Body of pancreas (tissue), 4 donors: ENCODE measurements around the gene TAF11L13. TPM values are rescaled to one million over a fixed set of nuclear protein-coding genes. Genes with fewer than 3 reads are reported as not detected.
"Not testable (repeated sequence)": the region's sequence is repeated elsewhere in the genome, so short reads cannot be mapped to it uniquely, and the experiment has no call there.

ENCODE experiments used
- ATAC-seq: fragments of 150-250 bp; one replicate; pipeline ENCODE4 v1.9.1; 2016
- DNase-seq, 4 donors: peaks; one replicate each; pipeline ENCODE4 v3.0.0-alpha.2; 2019
- H3K27ac ChIP-seq, 4 donors: fragments of 200-600 bp; sonication (generic); 1 replicate in 3 of 4; 2 replicates in 1 of 4; pipeline versions ENCODE4 v1.5.1 to v1.6.1; 2016 to 2019; ENCODE audit warnings: mild to moderate bottlenecking in 1 of 4, mixed read lengths in 1 of 4, moderate library complexity in 1 of 4
- H3K27me3 ChIP-seq, 2 donors: fragments of 200-600 bp; sonication (generic); one replicate each; pipeline ENCODE4 v1.6.0; 2016; ENCODE audit warnings: mild to moderate bottlenecking in 1 of 2
- H3K36me3 ChIP-seq, 2 donors: fragments of 200-600 bp; sonication (generic); replicated peaks in 1 of 2; 2 replicates each; pipeline ENCODE4 v1.5.1; 2016; ENCODE audit warnings: low read depth in 2 of 2; ENCODE audit not compliant: insufficient read depth in 1 of 2
- H3K4me1 ChIP-seq: fragments of 200-600 bp; sonication (generic); one replicate; pipeline ENCODE4 v1.6.0; 2016
- H3K4me3 ChIP-seq, 2 donors: fragments of 200-600 bp; sonication (generic); 1 replicate in 1 of 2; 2 replicates in 1 of 2; pipeline ENCODE4 v1.5.1; 2016 to 2019
- H3K9me3 ChIP-seq, 3 donors: fragments of 200-600 bp; sonication (generic); 1 replicate in 2 of 3; 2 replicates in 1 of 3; pipeline ENCODE4 v1.5.1; 2016
- POLR2A ChIP-seq, 3 donors: fragments of 450-650 bp; IDR thresholded peaks; one replicate each; pipeline ENCODE4 v1.6.1; 2016; ENCODE audit warnings: antibody characterized with exemption in 3 of 3, mild to moderate bottlenecking in 2 of 3
- WGBS, 2 donors: methylation state at CpG; one replicate each; pipeline ENCODE4 v1.1.5; 2017; 5-methylcytosine and 5-hydroxymethylcytosine counted together
- intact Hi-C: fragments of 100-400 bp; cut with DNase I; formaldehyde crosslinking; loops from one replicate; pipeline ENCODE4 v1.15.1; 2023
- total RNA-seq, 2 donors: library from RNA; depleted of rRNA; stranded (reverse); fragments of >200 nt; gene quantifications; one replicate each; pipeline ENCODE4 v1.1.0, GENCODE V29; 2016
- TF ChIP-seq, protein P1 (sequence below), 7 experiments: fragments of 450-650 bp in 4 of 7; fragments of 200-600 bp in 3 of 7; sonication (generic) in 3 of 7; IDR thresholded peaks; one replicate each; pipeline ENCODE4 v1.5.1; 2016 to 2019; ENCODE audit warnings: antibody characterized with exemption in 7 of 7

Gene TAF11L13
- total RNA-seq, 2 donors from 2014 or later: not detected

DNA sequence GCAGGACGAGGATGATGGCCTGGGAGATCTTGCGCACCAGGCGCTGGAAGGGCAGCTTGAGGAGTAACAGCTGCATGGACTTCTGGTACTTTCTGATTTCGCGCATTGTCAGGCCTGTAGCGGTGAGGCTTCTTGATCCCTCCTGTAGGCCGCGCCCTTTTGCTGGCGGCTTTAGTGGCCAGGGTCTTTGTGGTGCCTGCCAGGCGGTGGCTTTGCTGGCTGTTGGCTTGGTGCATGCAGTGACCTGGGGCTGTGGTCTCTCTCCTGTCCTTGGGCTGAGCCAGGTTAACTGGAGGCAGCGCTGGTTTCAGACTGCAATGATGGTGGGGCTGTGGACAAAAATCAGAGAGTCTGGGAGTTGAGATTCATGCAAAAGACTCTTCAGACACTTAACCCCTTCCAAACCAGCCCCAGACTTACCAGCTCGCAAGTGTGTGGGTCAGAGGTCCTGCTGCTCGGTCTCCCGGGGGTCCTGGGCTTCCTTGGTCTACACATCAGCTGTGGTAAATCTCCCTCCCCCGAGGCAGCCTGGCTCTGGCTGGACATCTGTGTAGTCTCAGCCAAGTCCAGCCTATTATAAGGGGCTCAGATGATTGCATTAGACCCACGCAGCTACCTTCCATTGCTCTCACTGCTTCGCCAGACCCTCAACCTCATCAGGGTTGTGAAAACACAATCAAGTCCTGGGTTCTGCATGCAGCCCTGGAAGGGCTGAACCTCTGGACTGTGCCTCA is 16.8 kb upstream of the TAF11L13 start:
- Histone ChIP-seq H3K4me1 (no peaks in the 10 kb centered on the region), H3K4me3 (no peak overlapping the region), H3K9me3 (no peaks in the 10 kb centered on the region), H3K27me3 (no peaks in the 10 kb centered on the region), H3K36me3 (no peaks in the 10 kb centered on the region), H3K27ac (no peak overlapping the region)
- ATAC-seq: no peak
- TF ChIP-seq, protein P1, sequence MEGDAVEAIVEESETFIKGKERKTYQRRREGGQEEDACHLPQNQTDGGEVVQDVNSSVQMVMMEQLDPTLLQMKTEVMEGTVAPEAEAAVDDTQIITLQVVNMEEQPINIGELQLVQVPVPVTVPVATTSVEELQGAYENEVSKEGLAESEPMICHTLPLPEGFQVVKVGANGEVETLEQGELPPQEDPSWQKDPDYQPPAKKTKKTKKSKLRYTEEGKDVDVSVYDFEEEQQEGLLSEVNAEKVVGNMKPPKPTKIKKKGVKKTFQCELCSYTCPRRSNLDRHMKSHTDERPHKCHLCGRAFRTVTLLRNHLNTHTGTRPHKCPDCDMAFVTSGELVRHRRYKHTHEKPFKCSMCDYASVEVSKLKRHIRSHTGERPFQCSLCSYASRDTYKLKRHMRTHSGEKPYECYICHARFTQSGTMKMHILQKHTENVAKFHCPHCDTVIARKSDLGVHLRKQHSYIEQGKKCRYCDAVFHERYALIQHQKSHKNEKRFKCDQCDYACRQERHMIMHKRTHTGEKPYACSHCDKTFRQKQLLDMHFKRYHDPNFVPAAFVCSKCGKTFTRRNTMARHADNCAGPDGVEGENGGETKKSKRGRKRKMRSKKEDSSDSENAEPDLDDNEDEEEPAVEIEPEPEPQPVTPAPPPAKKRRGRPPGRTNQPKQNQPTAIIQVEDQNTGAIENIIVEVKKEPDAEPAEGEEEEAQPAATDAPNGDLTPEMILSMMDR (IDR thresholded peaks at IDR 0.05): no peak
- DNase-seq: no peak
- WGBS, 2 donors: 77 to 81% methylated on average over 8 to 17 of the region's 17 CpGs
- intact Hi-C loops: no loop called here

DNA sequence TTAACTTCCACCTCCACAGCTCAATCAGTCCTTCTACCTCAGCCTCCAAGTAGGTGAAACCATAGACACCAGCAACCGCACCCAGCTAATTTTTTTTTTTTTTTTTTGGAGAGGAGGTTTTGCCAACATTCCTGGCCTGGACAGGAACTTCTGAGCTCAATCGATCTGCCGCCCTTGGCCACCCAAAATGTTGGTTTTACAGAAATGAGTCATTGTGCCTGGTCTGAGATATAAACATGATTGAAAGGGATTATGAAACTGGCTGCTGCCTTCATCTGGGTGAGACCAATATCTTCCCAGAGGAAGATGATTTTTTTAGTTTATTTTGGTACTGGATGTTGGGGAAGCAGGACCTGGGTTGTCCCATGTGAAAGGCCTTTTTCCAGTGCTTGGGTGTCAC is 12.5 kb upstream of the TAF11L13 start:
- H3K36me3 ChIP-seq: no peaks in the 10 kb centered on the region
- no peak for ATAC-seq
- no peaks in the 10 kb centered on the region for H3K9me3 ChIP-seq
- intact Hi-C loops: no loop called here
- H3K27ac ChIP-seq: no peak overlapping the region
- H3K4me1 ChIP-seq: no peaks in the 10 kb centered on the region
- TF ChIP-seq, protein P1 (IDR thresholded peaks at IDR 0.05): no peak
- no peak for TF ChIP-seq POLR2A (IDR thresholded peaks at IDR 0.05)
- 77 to 87% methylated on average over 3 of the region's 3 CpGs for WGBS, 2 donors
- no peak overlapping the region for H3K4me3 ChIP-seq
- DNase-seq: no peak
- H3K27me3 ChIP-seq: no peaks in the 10 kb centered on the region

DNA sequence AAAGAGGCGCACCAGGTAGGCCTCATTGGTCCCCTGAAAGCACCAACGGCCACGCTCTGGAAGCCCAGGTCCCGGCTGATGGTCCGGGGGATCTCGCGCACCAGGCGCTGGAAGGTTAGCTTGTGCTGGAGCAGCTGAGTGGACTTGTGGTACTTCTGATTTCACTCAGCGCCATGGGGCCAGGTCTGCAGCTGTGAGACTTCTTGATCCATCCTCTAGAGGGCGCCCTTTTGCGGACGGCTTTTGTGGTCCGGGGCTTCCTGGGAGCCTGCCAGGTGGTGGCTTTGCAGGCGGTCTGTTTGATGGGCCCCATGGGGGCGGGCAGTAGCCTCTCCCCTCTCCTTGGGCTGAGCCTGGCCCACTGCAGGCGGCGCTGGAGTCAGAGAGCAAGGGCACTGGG is 11.3 kb upstream of the TAF11L13 start:
- H3K36me3 ChIP-seq: no peaks in the 10 kb centered on the region
- DNase-seq (no peak), ATAC-seq (no peak)
- TF ChIP-seq POLR2A (IDR thresholded peaks at IDR 0.05): no peak
- TF ChIP-seq, protein P1 (IDR thresholded peaks at IDR 0.05): no peak
- no peaks in the 10 kb centered on the region for H3K27me3 ChIP-seq
- no peaks in the 10 kb centered on the region for H3K4me1 ChIP-seq
- intact Hi-C loops: no loop called here
- no peaks in the 10 kb centered on the region for H3K9me3 ChIP-seq
- H3K4me3 ChIP-seq: no peak overlapping the region
- no peak overlapping the region for H3K27ac ChIP-seq
- 64 to 91% methylated on average over 6 to 15 of the region's 17 CpGs for WGBS, 2 donors

DNA sequence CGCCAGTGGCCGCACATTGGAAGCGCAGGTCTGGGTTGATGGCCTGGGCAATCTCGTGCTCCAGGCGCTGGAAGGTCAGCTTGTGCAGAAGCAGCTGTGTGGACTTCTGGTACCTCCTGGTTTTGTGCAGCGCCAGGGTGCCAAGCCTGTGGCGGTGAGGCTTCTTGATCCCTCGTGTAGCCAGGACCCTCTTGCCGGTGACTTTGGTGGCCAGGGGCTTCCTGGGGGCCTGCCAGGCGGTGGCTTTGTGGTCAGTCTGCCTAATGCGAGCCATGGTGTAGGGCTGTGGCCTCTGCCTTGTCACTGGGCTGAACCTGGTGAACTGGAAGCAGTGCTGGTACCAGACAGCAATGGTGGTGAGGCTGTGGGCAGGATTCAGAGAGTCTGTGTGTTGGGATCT is 6.2 kb upstream of the TAF11L13 start:
- no peak overlapping the region for H3K27ac ChIP-seq
- H3K4me1 ChIP-seq: no peaks in the 10 kb centered on the region
- H3K4me3 ChIP-seq: no peak overlapping the region
- no peaks in the 10 kb centered on the region for H3K9me3 ChIP-seq
- TF ChIP-seq POLR2A (IDR thresholded peaks at IDR 0.05): no peak
- TF ChIP-seq, protein P1 (IDR thresholded peaks at IDR 0.05): no peak
- no peaks in the 10 kb centered on the region for H3K36me3 ChIP-seq
- intact Hi-C loops: no loop called here
- ATAC-seq (no peak), DNase-seq (no peak)
- 88% methylated on average over 11 of the region's 11 CpGs; no CpG with 5 or more reads in 1 of the 2 donors for WGBS, 2 donors
- no peaks in the 10 kb centered on the region for H3K27me3 ChIP-seq

DNA sequence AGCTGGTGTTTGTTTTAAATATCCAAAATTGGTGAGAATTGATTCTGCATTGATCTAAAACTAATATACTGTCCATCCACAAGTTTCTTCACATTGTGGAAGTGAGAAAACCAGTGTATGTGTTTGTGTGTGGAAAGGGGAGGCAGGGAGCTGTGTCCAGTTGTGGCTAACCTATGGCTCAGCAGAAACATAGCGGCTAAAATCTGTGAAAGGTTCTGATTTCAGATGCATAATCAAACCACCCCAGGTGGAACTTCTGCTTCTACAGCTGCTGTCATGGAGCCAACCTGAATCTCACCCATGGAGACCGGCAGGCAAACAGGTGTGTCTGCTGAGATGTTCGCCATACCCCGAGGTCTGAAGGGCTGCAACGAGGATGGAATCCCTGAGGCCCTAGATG is 2.3 kb downstream of the TAF11L13 start, which contains the start of gene TAF11L14:
TSS of gene TAF11L14 (plus strand) at position 301 of the 400 bp plus-strand sequence.
- no peak for ATAC-seq
- intact Hi-C loops: no loop called here
- no peaks in the 10 kb centered on the region for H3K4me1 ChIP-seq
- H3K9me3 ChIP-seq: no peaks in the 10 kb centered on the region
- H3K27me3 ChIP-seq: no peaks in the 10 kb centered on the region
- H3K27ac ChIP-seq: no peak within 1 kb of the TSS
- H3K36me3 ChIP-seq: no peaks in the 10 kb centered on the region
- no peak for DNase-seq
- TF ChIP-seq, protein P1 (IDR thresholded peaks at IDR 0.05): no peak
- TF ChIP-seq POLR2A (IDR thresholded peaks at IDR 0.05): no peak
- 44 to 68% methylated on average over 3 to 5 of the region's 5 CpGs for WGBS, 2 donors
- no peak within 1 kb of the TSS for H3K4me3 ChIP-seq

DNA sequence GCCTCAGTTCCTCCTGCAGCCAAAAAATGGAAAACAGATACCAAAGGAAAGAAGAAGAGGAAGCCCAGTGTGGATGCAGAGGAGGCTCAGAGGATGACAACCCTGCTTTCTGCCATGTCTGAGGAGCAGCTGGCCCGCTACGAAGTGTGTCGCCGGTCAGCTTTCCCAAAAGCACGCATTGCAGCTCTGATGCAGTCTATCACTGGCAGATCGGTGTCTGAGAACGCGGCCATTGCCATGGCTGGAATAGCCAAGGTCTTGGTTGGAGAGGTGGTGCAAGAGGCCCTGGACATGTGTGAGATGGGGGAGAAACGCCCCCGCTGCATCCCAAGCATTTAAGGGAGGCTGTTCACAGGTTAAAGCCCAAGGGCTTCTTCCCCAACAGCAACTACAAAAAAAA is 17.3 kb downstream of the TAF11L13 start:
- H3K4me1 ChIP-seq, H3K36me3 ChIP-seq, DNase-seq, H3K27me3 ChIP-seq, H3K9me3 ChIP-seq, H3K4me3 ChIP-seq, ATAC-seq, H3K27ac ChIP-seq, intact Hi-C loops: not testable (repeated sequence)
- WGBS, 2 donors: 83 to 87% methylated on average over 8 to 10 of the region's 10 CpGs

DNA sequence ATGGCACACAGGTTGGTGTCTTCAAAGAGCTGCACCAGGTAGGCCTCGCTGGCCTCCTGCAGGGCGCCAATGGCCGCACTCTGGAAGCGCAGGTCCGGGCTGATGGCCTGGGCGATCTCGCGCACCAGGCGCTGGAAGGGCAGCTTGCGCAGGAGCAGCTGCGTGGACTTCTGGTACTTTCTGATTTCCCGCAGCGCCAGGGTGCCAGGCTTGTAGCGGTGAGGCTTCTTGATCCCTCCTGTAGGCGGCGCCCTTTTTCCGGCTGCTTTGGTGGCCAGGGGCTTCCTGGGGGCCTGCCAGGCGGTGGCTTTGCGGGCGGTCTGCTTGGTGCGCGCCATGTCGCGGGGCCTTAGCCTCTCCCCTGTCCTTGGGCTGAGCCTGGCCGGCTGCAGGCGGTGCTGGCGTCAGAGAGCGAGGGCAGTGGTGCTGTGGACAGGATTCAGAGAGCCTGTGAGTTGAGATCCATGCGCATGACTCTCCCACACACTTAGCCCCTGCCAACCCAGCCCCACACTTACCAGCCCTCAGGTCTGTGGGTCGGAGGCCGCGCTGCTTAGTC is 23.4 kb downstream of the TAF11L13 start:
- ATAC-seq, H3K36me3 ChIP-seq, H3K9me3 ChIP-seq, H3K27me3 ChIP-seq, H3K4me3 ChIP-seq, H3K4me1 ChIP-seq, intact Hi-C loops, DNase-seq, H3K27ac ChIP-seq: not testable (repeated sequence)
- WGBS, 2 donors: 88 to 91% methylated on average over 4 to 18 of the region's 32 CpGs
